Measurements from ENCODE around the gene CNIH3.
A peak's percentile ranks its signal among the peaks of the same experiment; 100 is the strongest.

CNIH3 gene

DNA sequence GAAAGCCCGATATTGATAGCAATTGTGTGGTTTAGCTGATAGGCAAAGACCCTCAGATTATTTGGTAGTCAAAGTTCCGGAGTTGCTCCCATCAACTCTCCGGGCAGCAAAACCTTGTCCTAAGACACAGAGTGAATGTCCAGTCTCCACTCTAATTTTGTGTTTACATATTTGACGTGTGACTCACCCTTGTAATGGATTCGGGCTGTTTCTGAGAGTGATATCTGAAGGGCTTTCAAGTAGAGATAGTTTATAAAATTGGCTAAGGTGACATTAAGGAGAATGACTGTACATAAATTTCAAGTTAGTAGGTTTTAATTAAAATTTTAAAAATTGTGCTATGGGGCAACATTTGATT lies 154.2 kb downstream of the CNIH3 start:
- no peak for DNase-seq (ENCODE audit: low read depth in 2 of 2)

GRCh38 chr1:224773646-224774045 lies 157.5 kb downstream of the CNIH3 start:
- DNase-seq (ENCODE audit: low read depth in 2 of 2) = no peak

DNA sequence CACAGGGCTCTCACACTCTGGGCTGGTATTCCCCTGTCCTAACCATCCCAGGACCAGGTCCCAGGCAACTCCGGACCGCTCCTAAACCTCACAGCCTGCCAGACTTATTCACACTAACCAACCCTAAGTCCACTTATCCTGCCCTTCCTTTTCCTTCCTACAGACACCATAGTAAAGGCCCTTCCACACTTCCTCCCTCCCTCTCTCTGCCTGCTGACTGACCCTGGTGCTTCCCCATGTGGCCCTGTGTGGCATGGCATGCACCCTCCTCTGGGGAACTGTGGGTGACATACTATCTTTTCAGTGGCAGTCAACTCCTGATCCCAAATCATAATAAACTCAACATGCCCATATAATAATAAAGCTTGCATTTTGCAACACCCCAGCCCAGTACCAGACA lies 158.3 kb downstream of the CNIH3 start:
- no peak for DNase-seq (ENCODE audit: low read depth in 2 of 2)

GRCh38 chr1:224777180-224777579 lies 161.1 kb downstream of the CNIH3 start:
- DNase-seq (ENCODE audit: low read depth in 2 of 2) = no peak

DNA sequence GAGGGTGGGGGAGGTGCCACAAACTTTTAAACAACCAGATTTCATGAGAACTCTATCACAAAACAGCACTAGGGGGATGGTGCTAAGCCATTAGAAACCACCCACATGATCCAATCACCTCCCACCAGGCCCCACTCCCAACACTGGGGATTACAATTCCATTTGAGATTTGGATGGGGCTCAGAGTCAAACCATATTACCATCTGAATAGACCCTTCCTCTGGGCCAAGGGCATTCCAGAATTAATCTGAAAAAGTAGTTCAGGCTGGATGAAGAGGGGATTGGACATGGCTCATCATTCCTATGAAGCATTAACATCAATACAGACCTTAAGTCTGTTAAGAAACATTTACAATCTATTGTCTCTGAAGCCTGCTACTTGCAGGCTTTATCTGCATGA lies 163.4 kb downstream of the CNIH3 start:
- DNase-seq (ENCODE audit: low read depth in 2 of 2) = no peak

- DNase-seq (ENCODE audit: low read depth in 2 of 2) = no peak
Measured at GRCh38 chr1:224780736-224781135, 164.6 kb downstream of the CNIH3 start.

DNA sequence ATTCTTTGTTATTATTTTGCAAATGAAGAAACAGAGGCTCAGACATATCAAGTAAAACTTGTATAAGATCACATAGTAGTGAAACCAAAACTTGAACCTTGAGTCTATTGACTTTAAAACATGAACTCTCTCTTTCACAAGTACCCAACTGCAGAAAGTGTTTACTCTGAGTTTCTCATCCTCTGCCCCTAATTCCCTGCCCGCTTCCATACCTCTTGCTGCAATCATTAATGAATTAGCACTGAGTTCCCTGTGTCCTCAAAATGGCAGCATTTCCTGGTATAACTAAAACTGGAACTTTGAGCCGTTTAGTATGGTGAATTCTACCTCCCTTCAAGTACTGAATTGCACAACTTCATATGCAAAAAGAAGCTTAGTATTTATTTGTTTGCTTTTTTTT lies 165.7 kb downstream of the CNIH3 start:
- no peak for DNase-seq (ENCODE audit: low read depth in 2 of 2)

GRCh38 chr1:224782281-224783000 lies 166.3 kb downstream of the CNIH3 start:
- no peak for DNase-seq (ENCODE audit: low read depth in 2 of 2)

- no peak for DNase-seq (ENCODE audit: low read depth in 2 of 2)
Measured at GRCh38 chr1:224783006-224783651, 167.0 kb downstream of the CNIH3 start.

DNA sequence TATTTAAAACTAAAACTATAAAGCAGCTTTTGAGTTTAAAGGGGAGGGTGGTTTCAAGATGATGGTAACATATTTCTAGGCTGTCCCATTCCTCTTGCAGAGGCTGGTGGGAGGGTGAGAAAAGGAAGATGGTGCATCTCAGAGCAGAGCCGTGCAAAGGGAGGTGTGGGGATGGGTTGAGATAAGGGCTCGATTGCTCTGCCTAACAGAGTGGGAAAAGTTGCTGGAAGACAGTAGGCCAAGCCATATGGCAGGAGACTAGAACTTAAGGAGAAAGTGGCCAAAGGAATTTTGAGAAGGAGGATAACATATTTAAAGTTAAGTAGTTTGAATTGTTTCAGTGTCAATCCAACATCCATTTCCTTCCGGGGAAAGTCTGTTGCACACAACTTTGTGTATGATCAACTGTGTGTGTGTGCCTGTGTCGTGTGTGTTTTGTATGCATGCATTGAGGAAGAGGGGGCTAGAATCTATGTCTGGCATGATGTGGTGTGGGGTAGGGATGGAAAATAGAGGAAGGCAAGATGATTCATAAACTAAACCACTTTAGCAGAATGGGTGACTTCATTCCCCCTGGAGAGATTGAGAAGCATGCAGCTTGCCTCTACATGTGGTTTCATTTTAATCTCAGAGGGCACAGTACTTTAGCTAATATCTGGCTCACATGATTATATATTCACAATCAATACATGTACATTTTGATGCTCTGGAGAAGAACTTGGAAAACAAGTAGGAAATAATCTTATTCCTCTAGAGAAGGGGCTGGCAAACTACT lies 168.3 kb downstream of the CNIH3 start:
- DNase-seq (ENCODE audit: low read depth in 2 of 2) = peak; percentile 57 to 62

- peak in 1 of 2 experiments; percentile 25 for DNase-seq (ENCODE audit: low read depth in 2 of 2)
Measured at GRCh38 chr1:224785040-224785328, 168.9 kb downstream of the CNIH3 start.

GRCh38 chr1:224785622-224786021 lies 169.5 kb downstream of the CNIH3 start:
- no peak for DNase-seq (ENCODE audit: low read depth in 2 of 2)

GRCh38 chr1:224786533-224787250 lies 170.6 kb downstream of the CNIH3 start:
- peak; percentile 40 to 42 for DNase-seq (ENCODE audit: low read depth in 2 of 2)

DNA sequence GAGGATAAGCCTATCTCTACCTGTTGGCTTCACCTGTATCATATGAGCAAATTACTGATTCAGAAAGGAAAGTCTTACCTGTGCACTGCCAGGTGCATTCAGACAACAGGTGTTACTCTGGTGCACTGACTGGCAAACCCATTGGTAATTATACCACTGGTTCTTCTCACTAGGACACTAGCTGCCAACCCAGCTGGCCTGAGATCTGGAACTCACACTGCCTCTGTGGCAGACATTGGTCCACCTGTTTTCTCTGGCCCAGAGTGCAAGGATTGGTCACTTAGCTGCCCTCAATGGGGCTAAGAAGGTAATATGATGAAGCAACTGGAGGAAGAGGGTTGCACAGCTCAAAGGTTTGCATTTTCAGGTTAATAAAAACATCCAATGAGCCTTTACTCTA lies 173.2 kb downstream of the CNIH3 start:
- DNase-seq (ENCODE audit: low read depth in 2 of 2) = no peak
